ENCODE data around the gene RNU5B-1. TPM values are rescaled to one million over a fixed set of nuclear protein-coding genes. Genes with fewer than 3 reads are reported as not detected.

Gene RNU5B-1
- total RNA-seq, 1 experiment from 2014 or later, result not detected

- TSS peak; percentile 61 for BruUV-seq (replicated peaks)
- Mint-ChIP-seq H3K27ac (ENCODE audit: low read depth, unreplicated experiment) (peak overlapping the region; percentile 39), H3K36me3 (ENCODE audit: insufficient read depth, unreplicated experiment) (no peaks in the 10 kb centered on the region), H3K4me3 (ENCODE audit: unreplicated experiment) (peak overlapping the region; percentile 79), H3K27me3 (ENCODE audit: insufficient read depth, unreplicated experiment) (no peaks in the 10 kb centered on the region), H3K4me1 (ENCODE audit: insufficient read depth, unreplicated experiment) (peaks cover 4% of the 10 kb centered on the region), H3K9me3 (ENCODE audit: unreplicated experiment) (no peaks in the 10 kb centered on the region)
- no peak for TF ChIP-seq CTCF (IDR thresholded peaks at IDR 0.05; ENCODE audit: unreplicated experiment)
- POLR2A ChIA-PET, result interaction anchor here (0.7 to 4.2 kb wide), 16 partner anchors 8 to 1416 kb away, joined by 3 to 83 read pairs (median 5); partner anchors contain the start of genes CLPX, PDCD7, RAB11A and RNU5B-1
- CTCF ChIA-PET, result interaction anchor here (0.6 to 4.7 kb wide), 8 partner anchors 12 to 103 kb away, joined by 3 to 53 read pairs (median 6); partner anchors contain the start of gene CLPX
- intact Hi-C loops (cut with micrococcal nuclease), result no loop called here
- no peak for DNase-seq (ENCODE audit: unreplicated experiment)
Measured at GRCh38 chr15:65285291-65286068, 19.0 kb upstream of the RNU5B-1 start.

DNA sequence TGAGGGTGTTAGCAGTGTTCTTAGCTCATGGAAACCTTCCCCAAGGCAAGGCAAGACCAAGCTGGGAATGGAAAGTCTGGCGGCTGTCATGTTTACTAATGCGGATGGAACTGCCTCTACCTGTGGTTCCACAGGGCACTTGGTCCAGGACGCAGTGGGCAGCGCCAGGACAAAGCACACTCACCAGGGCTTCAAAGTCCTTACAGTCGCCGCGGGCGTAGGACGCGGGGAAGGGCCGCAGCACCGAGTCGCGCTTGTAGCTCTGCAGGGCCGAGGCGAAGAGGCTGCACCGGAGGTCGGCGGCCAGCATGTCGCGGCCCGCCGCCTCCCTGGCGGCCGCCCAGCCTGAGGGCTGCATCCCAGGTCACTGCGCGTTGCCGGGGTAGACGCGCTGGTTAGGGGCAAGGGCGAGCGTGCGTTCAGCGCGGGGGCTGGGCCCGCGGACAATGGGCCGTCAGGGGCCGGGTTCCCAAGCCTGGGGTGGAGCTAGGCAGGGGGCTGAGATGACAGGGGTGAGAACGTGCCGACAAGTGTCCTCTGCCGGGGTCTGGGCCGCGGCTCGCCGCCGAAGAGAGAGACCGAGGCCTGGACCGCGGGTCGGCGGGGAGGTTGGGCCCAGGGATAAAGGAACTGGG lies 18.3 kb upstream of the RNU5B-1 start:
- peaks cover 4% of the 10 kb centered on the region for H3K4me1 Mint-ChIP-seq (ENCODE audit: insufficient read depth, unreplicated experiment)
- peak overlapping the region; percentile 39 for H3K27ac Mint-ChIP-seq (ENCODE audit: low read depth, unreplicated experiment)
- peak; percentile 40 for DNase-seq (ENCODE audit: unreplicated experiment)
- H3K9me3 Mint-ChIP-seq (ENCODE audit: unreplicated experiment), result no peaks in the 10 kb centered on the region
- no peaks in the 10 kb centered on the region for H3K27me3 Mint-ChIP-seq (ENCODE audit: insufficient read depth, unreplicated experiment)
- H3K4me3 Mint-ChIP-seq (ENCODE audit: unreplicated experiment), result peak overlapping the region; percentile 79
- no peak for TF ChIP-seq CTCF (IDR thresholded peaks at IDR 0.05; ENCODE audit: unreplicated experiment)
- POLR2A ChIA-PET, result interaction anchor here (0.7 to 4.2 kb wide), 23 partner anchors 8 to 1415 kb away, joined by 3 to 83 read pairs (median 5); partner anchors contain the start of genes CLPX, PDCD7, RAB11A and RNU5A-1
- intact Hi-C loops (cut with micrococcal nuclease), result no loop called here
- no TSS peak for BruUV-seq (replicated peaks)
- no peaks in the 10 kb centered on the region for H3K36me3 Mint-ChIP-seq (ENCODE audit: insufficient read depth, unreplicated experiment)
- CTCF ChIA-PET, result interaction anchor here (0.6 to 4.7 kb wide), 11 partner anchors 8 to 507 kb away, joined by 3 to 53 read pairs (median 4); partner anchors contain the start of gene CLPX

GRCh38 chr15:65286704-65287519 lies 17.6 kb upstream of the RNU5B-1 start, which contains the start of gene PARP16:
Gene PARP16 (minus strand): TSS chr15:65286883. CDS start chr15:65286426, 457 bp downstream.
- peak within 1 kb of the TSS; percentile 39 for H3K27ac Mint-ChIP-seq (ENCODE audit: low read depth, unreplicated experiment)
- intact Hi-C loops (cut with micrococcal nuclease), result no loop called here

More at GRCh38 chr15:65286704-65287519, 17.6 kb upstream of the RNU5B-1 start, which contains the start of gene PARP16:
- peaks cover 4% of the 10 kb centered on the region for H3K4me1 Mint-ChIP-seq (ENCODE audit: insufficient read depth, unreplicated experiment)
- H3K27me3 Mint-ChIP-seq (ENCODE audit: insufficient read depth, unreplicated experiment), result no peaks in the 10 kb centered on the region
- DNase-seq (ENCODE audit: unreplicated experiment), result peak; percentile 81
- ChIA-PET POLR2A (interaction anchor here (0.7 to 4.2 kb wide), 18 partner anchors 8 to 1414 kb away, joined by 3 to 83 read pairs (median 5); partner anchors contain the start of genes CLPX, HACD3, PDCD7 and RAB11A), CTCF (interaction anchor here (0.7 to 4.7 kb wide), 10 partner anchors 8 to 508 kb away, joined by 3 to 53 read pairs (median 4); partner anchors contain the start of gene CLPX)
- H3K4me3 Mint-ChIP-seq (ENCODE audit: unreplicated experiment), result peak within 1 kb of the TSS; percentile 79
- no peaks in the 10 kb centered on the region for H3K36me3 Mint-ChIP-seq (ENCODE audit: insufficient read depth, unreplicated experiment)
- no peaks in the 10 kb centered on the region for H3K9me3 Mint-ChIP-seq (ENCODE audit: unreplicated experiment)
- no TSS peak for BruUV-seq (replicated peaks)
- TF ChIP-seq CTCF (IDR thresholded peaks at IDR 0.05; ENCODE audit: unreplicated experiment), result peak; percentile 22
